Activated naive CD4-positive, alpha-beta T cell (primary cell): ENCODE measurements around the gene SLC22A13.
"Not testable (repeated sequence)": the region's sequence is repeated elsewhere in the genome, so short reads cannot be mapped to it uniquely, and the experiment has no call there.

ENCODE experiments used
- DNase-seq, 4 experiments: peaks; one replicate each; lab custom pipeline; 2025; lab: John Stamatoyannopoulos, UW

Gene SLC22A13, protein sequence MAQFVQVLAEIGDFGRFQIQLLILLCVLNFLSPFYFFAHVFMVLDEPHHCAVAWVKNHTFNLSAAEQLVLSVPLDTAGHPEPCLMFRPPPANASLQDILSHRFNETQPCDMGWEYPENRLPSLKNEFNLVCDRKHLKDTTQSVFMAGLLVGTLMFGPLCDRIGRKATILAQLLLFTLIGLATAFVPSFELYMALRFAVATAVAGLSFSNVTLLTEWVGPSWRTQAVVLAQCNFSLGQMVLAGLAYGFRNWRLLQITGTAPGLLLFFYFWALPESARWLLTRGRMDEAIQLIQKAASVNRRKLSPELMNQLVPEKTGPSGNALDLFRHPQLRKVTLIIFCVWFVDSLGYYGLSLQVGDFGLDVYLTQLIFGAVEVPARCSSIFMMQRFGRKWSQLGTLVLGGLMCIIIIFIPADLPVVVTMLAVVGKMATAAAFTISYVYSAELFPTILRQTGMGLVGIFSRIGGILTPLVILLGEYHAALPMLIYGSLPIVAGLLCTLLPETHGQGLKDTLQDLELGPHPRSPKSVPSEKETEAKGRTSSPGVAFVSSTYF

GRCh38 chr3:38265604-38266307 is at the start of gene SLC22A13:
SLC22A13 (plus strand) TSS chr3:38265812; CDS start chr3:38265861, 49 bp downstream.
- no peak for DNase-seq

GRCh38 chr3:38219609-38220197 is 45.9 kb upstream of the SLC22A13 start:
- no peak for DNase-seq

DNA sequence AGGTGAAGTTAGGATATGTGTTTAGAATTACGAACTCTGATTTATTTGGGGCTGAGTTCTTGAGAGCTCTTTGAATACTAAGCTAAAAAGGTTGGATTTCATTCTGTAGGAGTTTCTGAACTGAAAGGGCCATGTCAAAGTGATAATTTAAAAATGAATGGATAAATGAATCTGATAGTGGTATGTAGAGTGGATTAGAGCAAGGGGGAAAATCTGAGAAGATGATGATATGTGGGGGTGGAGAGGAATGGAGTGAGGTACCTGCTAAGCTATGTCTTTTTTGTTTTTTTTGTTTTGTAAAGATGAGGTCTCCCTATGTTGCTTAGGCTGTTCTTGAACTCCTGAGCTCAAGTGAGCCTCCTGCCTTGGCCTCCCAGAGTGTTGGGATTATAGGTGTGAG is 44.6 kb upstream of the SLC22A13 start:
- no peak for DNase-seq

- DNase-seq, result no peak
Observed at GRCh38 chr3:38222032-38222634, 43.5 kb upstream of the SLC22A13 start.

DNA sequence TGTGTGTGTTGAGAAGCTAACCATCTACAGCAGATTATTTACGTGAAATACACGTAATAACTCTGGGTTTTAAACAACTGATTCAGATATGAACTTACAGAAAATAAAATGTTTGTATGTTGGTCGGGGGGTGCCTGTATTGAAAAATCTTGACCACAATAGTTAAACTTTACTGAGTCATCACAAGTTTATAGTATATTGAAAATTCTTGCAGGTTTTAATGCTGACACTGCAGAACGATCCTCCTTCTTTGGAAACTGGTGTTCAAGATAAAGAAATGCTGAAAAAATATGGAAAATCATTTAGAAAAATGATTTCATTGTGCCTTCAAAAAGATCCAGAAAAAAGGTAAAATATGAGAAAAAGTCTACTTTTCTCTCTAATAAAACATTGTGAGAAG is 41.3 kb upstream of the SLC22A13 start:
- DNase-seq, result no peak

DNA sequence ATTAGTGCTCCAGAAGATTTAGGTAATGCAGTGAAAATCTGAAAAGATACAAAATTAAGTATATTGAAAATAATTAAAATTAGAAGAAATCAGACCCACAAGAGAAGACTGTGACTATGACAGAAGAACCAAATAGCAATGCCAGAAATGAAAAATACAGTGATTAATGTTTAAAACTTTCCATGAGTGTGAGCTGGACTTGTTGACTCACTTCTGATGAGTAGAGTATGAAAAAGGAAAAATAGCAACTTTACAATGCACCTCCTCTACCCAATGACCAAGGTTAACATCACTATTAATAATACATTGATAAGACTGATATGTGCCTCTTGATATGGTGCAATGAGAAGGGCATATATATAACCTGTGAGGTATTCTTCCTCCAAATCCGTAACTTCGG is 39.3 kb upstream of the SLC22A13 start:
- DNase-seq, result no peak

DNA sequence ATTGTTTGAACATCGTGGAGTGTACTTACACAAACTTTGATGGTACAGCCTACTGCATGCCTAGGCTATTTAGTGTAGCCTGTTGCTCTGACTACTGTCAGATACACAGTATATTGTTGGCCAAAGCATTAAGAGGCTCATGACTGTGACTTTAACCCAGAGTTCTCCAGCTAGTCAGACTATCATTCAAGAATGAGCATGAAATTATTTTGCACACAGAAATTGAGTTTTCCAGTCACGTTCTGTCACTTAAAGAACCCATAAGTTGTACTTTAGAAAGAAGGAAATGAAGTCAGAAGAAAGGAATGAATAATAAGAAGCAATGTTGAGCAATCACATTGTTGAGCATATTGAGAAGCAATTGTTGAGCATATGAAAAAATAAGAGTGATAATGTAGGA is 37.6 kb upstream of the SLC22A13 start:
- no peak for DNase-seq

- DNase-seq, result no peak
Observed at GRCh38 chr3:38229036-38229435, 36.6 kb upstream of the SLC22A13 start.

DNA sequence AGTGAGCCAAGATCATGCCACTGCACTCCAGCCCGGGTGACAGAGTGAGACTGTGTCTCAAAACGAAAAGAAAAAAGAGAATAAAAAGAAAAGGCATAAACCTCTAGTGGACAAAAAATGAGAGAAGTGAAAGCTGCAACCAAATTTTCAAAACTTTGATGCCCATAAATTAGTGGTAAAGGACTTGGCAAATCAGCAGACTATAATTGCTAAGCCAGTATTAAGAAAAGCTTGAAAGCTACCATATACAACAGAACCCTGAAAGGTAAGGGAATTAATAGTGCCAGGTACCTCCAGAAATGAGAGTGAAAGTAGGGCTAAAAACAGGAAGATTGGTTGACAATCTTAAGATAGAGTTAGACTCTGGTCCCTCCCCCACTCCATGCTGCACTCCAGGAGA is 32.9 kb upstream of the SLC22A13 start:
- no peak for DNase-seq

- DNase-seq, result no peak
Observed at GRCh38 chr3:38235466-38235865, 30.1 kb upstream of the SLC22A13 start.

DNA sequence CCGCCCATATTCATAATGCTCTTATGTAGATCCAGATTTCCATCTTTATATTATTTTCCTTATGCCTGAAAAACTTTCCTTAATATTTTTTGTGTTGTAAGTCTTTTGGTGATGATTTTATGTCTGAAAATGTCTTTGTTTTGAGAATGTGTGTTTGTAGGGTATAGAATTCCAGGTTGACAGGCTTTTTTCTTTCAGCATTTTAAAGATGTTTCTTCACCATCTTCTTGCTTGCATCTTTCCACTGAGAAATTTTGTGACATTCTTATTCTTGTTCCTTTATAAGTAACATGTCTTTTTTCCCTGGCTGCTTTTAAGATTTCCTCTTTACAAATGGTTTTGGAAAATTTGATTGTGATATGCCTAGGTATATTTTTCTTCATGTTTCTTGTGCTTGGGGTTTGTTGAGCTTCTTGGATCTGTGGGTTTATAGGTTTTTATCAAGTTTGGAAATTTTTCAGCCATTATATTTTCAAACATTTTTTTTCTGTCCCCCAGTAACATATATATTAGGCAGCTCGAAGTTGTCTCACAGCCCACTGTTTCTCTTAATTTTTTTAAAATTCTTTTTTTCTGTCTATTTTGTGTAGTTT is 27.1 kb upstream of the SLC22A13 start:
- DNase-seq, result no peak

DNA sequence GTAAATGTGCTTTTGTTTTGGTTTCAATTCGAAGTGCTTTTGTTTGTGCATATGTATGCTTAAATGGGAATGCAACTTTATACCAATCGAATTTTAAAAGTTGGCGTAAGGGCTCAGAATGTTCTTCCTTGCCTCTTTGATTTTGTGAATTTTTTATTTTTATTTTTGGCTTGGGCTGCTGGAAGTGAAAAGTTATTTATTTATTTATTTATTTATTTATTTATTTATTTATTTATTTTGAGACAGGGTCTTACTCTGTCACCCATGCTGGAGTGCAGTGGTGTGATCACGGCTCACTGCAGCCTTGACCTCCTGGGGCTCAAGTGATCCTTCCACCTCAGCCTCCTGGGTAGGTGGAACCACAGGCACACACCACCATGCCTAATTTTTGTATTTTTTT is 22.8 kb upstream of the SLC22A13 start:
- DNase-seq, result not testable (repeated sequence)

DNA sequence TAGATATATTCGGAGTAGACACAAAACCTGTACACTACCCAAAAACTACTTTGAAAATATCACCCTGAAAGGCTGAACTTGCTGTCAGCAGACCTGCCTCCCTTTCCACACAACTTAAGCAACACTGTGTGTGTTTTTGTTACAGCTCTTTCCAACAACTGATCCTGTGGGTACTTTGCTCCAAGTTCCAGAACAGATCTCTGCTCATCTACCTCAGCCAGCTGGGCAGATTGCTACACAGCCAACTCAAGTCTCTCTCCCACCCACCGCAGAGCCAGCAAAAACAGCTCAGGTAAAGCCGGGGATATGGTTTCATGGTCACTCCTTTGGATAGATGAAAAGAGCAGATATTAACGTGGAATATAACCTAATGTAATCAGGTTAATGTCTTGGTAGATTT is 19.7 kb upstream of the SLC22A13 start:
- DNase-seq, result no peak

DNA sequence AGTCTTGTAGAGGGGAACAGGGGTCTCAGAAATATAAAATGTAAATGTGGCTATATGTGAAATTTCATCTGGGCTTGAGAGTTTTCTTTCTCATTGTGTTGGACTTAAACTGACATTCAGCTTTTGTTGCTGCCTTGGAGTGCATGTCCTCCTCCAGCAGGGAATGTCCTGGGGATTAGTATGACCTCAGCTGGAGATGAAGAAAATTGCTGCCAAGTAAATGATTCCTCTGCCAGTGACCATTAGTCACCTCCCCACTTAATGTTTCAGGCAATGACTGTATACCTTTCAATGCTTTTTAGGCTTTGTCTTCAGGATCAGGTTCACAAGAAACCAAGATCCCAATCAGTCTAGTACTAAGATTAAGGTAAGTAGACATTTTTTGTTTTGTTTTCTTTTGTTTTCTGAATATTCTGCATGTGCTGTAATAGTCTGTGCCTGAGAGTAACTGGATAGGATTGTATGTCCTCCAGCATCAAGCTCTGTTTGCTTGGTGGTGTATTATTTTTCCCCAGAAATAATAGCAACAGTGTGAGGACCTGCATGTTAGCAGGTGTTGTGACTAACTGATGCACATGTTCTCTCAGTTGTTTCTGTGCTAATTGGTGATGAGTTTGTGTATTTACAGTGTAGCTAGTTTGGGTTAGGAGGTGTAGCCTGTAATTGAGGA is 18.1 kb upstream of the SLC22A13 start:
- DNase-seq, result no peak

DNA sequence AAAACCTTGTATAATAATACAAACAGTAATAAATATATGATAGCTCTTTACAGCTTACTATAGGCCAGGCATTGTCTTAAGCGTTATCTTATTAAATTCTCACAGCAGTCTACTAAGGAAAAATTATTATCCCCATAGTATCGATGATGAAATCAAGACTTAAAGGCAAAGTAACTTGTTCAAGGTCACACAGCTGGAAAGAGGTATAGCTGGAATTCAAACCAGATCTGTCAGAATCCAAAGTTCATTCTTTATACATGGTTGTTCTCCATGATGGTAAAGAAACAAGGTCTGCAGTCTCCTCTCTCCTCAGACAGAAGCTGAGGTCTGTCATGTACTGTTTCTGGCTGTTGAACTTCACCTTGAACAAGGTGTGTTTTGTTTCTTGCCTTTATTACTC is 15.4 kb upstream of the SLC22A13 start:
- no peak for DNase-seq

GRCh38 chr3:38251197-38251596 is 14.4 kb upstream of the SLC22A13 start:
- DNase-seq, result no peak

DNA sequence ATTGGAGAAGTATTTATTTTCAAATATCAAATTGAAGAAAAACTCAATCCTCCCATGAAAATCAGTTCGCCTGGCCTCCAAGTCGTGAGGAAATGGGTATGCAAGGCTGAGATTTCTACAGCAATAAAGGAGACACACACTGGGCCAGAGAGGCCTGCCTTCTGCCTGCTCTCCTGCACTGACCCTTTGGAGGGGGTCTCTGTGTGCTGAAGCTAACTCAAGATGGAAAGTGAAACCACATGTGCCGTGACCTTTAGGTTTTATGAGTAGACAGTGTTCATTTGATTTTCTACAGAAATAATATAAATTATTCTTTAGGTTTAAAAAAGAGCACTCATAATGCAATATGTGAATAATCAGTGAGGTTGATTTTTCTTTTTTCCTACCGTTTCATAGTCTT is 11.9 kb upstream of the SLC22A13 start:
- DNase-seq, result no peak

GRCh38 chr3:38254872-38255271 is 10.7 kb upstream of the SLC22A13 start:
- no peak for DNase-seq

- no peak for DNase-seq
Observed at GRCh38 chr3:38255627-38256026, 10.0 kb upstream of the SLC22A13 start.

DNA sequence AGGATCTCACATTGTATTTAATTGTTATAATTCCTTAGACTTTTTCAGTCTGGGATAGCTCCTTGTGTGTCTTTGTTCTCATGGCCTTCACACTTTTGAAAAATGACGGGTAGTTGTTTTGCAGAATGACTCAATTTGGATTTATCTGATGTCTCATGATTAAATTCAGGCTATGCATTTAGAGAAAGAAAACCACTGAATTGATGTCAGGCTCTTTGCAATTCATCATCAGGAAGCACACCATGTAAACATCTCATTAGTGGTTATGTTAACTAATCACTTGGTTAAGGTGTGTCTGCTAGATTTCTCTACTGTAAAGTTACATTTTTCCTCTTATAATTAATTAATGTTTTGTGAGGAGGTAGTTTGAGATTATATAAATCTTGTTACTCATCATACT is 8.0 kb upstream of the SLC22A13 start:
- DNase-seq, result no peak

- DNase-seq, result no peak
Observed at GRCh38 chr3:38260474-38260873, 5.1 kb upstream of the SLC22A13 start.
